Astrocyte (in vitro differentiated cells and primary cell): Measurements from ENCODE around the gene STT3B. TPM values are rescaled to one million over a fixed set of nuclear protein-coding genes. Genes with fewer than 3 reads are reported as not detected.

ENCODE experiments used
- DNase-seq: peaks from one replicate; pipeline ENCODE4 v3.0.0-alpha.2; 2010; ENCODE audit warnings: low read depth
- FAIRE-seq: peaks from 2 replicates; lab custom pipeline; 2011; peaks lifted over from hg19 to GRCh38; lab: Jason Lieb, UNC
- H2AFZ ChIP-seq: 2 replicates; pipeline ENCODE4 v1.6.0; 2012; ENCODE audit warnings: low read depth, low read length, inconsistent platforms
- H3K27ac ChIP-seq: 2 replicates; pipeline ENCODE4 v1.5.1; 2011; ENCODE audit warnings: low read depth, low read length, inconsistent platforms
- H3K27me3 ChIP-seq: 2 replicates; pipeline ENCODE4 v1.6.0; 2011; ENCODE audit warnings: low read length, inconsistent platforms; ENCODE audit not compliant: insufficient read depth
- H3K36me3 ChIP-seq: 2 replicates; pipeline ENCODE4 v1.5.1; 2011; ENCODE audit warnings: low read length, inconsistent platforms; ENCODE audit not compliant: insufficient read depth
- H3K4me1 ChIP-seq: 2 replicates; pipeline ENCODE4 v1.5.1; 2011; ENCODE audit warnings: low read length, inconsistent platforms; ENCODE audit not compliant: insufficient read depth
- H3K4me2 ChIP-seq: 2 replicates; pipeline ENCODE4 v1.6.0; 2012; ENCODE audit warnings: low read length, inconsistent platforms
- H3K4me3 ChIP-seq: 2 replicates; pipeline ENCODE4 v1.5.1; 2011; ENCODE audit warnings: low read depth, mild to moderate bottlenecking, low read length, inconsistent platforms; ENCODE audit not compliant: insufficient read depth
- H3K79me2 ChIP-seq: 2 replicates; pipeline ENCODE4 v1.6.0; 2012; ENCODE audit warnings: mild to moderate bottlenecking, low read length, inconsistent platforms; ENCODE audit not compliant: insufficient read depth
- H3K9ac ChIP-seq: 2 replicates; pipeline ENCODE4 v1.6.0; 2012; ENCODE audit warnings: mild to moderate bottlenecking, low read length, inconsistent platforms
- H3K9me3 ChIP-seq: 2 replicates; pipeline ENCODE4 v1.5.1; 2012; ENCODE audit warnings: low read depth, mild to moderate bottlenecking, low read length, inconsistent platforms; ENCODE audit not compliant: insufficient read depth
- H4K20me1 ChIP-seq: 2 replicates; pipeline ENCODE4 v1.6.0; 2012; ENCODE audit warnings: low read length, inconsistent platforms; ENCODE audit not compliant: insufficient read depth
- H3K27ac Mint-ChIP-seq: one replicate; pipeline ENCODE4 v1.8.0; 2021; ENCODE audit warnings: mild to moderate bottlenecking, mixed read lengths; ENCODE audit not compliant: unreplicated experiment
- H3K27me3 Mint-ChIP-seq: one replicate; pipeline ENCODE4 v1.8.0; 2021; ENCODE audit warnings: low read depth, mixed read lengths; ENCODE audit not compliant: unreplicated experiment
- H3K36me3 Mint-ChIP-seq: one replicate; pipeline ENCODE4 v1.8.0; 2021; ENCODE audit warnings: low read depth, mixed read lengths; ENCODE audit not compliant: unreplicated experiment
- H3K4me1 Mint-ChIP-seq: one replicate; pipeline ENCODE4 v1.8.0; 2021; ENCODE audit warnings: low read depth, mixed read lengths; ENCODE audit not compliant: unreplicated experiment
- H3K4me3 Mint-ChIP-seq: one replicate; pipeline ENCODE4 v1.8.0; 2021; ENCODE audit warnings: mild to moderate bottlenecking, moderate library complexity, mixed read lengths; ENCODE audit not compliant: unreplicated experiment
- H3K9me3 Mint-ChIP-seq: one replicate; pipeline ENCODE4 v1.8.0; 2021; ENCODE audit warnings: mild to moderate bottlenecking, mixed read lengths; ENCODE audit not compliant: unreplicated experiment
- EZH2 ChIP-seq: IDR thresholded peaks from 2 replicates; pipeline ENCODE4 v1.6.1; 2012; ENCODE audit warnings: mild to moderate bottlenecking, low read length, inconsistent platforms; ENCODE audit not compliant: insufficient read depth
- total RNA-seq: library from RNA; stranded (reverse); gene quantifications from 2 replicates; pipeline ENCODE4 v1.2.1, GENCODE V29; 2021
- TF ChIP-seq, protein P1 (sequence below): IDR thresholded peaks from 2 replicates; pipeline ENCODE4 v1.5.1; 2011; ENCODE audit warnings: low read depth, mild to moderate bottlenecking, inconsistent platforms, low read length, moderate library complexity; ENCODE audit not compliant: insufficient read depth

STT3B gene
- total RNA-seq, 1 donor from 2014 or later: 156 TPM

DNA sequence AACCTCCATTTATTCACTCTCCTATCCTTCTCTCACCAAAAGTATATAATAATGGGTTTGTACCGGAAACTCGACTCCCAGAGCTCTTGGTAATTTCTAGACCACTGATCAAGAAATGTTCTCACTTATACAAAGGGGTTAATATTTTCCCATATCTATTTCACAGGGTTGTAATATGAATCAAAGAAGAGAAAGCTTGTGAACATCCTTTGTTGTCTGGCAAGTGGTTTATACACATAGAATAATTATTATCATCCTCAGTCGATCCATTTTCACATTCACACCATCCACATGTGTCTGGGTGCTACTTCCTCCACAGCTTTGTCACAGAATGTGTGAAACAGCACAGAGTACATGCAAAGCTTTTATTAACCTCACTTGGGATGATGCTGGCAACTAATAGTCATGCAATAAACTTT lies 29.9 kb upstream of the STT3B start:
- H3K4me3 Mint-ChIP-seq: no peak overlapping the region
- no peaks in the 10 kb centered on the region for H3K9me3 Mint-ChIP-seq
- Histone ChIP-seq H2AFZ (no peak overlapping the region), H3K9me3 (no peaks in the 10 kb centered on the region), H3K4me1 (no peaks in the 10 kb centered on the region), H3K27ac (no peak overlapping the region), H3K4me3 (no peak overlapping the region), H3K79me2 (no peaks in the 10 kb centered on the region), H4K20me1 (no peaks in the 10 kb centered on the region), H3K27me3 (peaks cover 8% of the 10 kb centered on the region), H3K9ac (no peak overlapping the region), H3K36me3 (no peaks in the 10 kb centered on the region), H3K4me2 (no peak overlapping the region)
- TF ChIP-seq, protein P1, sequence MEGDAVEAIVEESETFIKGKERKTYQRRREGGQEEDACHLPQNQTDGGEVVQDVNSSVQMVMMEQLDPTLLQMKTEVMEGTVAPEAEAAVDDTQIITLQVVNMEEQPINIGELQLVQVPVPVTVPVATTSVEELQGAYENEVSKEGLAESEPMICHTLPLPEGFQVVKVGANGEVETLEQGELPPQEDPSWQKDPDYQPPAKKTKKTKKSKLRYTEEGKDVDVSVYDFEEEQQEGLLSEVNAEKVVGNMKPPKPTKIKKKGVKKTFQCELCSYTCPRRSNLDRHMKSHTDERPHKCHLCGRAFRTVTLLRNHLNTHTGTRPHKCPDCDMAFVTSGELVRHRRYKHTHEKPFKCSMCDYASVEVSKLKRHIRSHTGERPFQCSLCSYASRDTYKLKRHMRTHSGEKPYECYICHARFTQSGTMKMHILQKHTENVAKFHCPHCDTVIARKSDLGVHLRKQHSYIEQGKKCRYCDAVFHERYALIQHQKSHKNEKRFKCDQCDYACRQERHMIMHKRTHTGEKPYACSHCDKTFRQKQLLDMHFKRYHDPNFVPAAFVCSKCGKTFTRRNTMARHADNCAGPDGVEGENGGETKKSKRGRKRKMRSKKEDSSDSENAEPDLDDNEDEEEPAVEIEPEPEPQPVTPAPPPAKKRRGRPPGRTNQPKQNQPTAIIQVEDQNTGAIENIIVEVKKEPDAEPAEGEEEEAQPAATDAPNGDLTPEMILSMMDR: no peak
- no peak for TF ChIP-seq EZH2
- no peaks in the 10 kb centered on the region for H3K36me3 Mint-ChIP-seq
- FAIRE-seq: no peak
- H3K4me1 Mint-ChIP-seq: no peaks in the 10 kb centered on the region
- H3K27ac Mint-ChIP-seq: no peak overlapping the region
- H3K27me3 Mint-ChIP-seq: peaks cover 17% of the 10 kb centered on the region
- no peak for DNase-seq

DNA sequence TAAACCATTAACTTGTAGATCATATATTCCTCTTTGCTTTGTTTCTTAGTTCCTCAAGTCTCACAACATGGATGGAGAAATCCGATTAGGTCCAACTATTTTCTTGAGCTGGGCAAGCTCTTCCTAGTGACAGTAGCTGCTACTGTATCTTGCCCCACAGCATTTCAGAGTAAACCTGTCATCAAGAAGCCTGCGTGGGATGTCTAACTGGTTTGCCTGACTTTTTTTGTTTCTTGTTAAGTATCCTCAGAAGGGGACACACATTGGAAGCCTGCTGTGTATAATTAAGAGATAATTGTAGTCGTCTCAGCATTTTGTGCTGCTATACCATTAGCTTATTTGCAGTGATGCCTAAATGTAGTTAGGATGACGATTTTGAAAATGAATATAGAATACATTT lies 29.3 kb upstream of the STT3B start:
- Mint-ChIP-seq H3K4me3 (no peak overlapping the region), H3K27ac (no peak overlapping the region), H3K9me3 (no peaks in the 10 kb centered on the region), H3K4me1 (no peaks in the 10 kb centered on the region), H3K27me3 (peaks cover 19% of the 10 kb centered on the region), H3K36me3 (no peaks in the 10 kb centered on the region)
- Histone ChIP-seq H3K9me3 (no peaks in the 10 kb centered on the region), H3K27me3 (peaks cover 11% of the 10 kb centered on the region), H3K9ac (no peak overlapping the region), H3K4me1 (no peaks in the 10 kb centered on the region), H2AFZ (no peak overlapping the region), H3K79me2 (no peaks in the 10 kb centered on the region), H3K4me3 (no peak overlapping the region), H4K20me1 (no peaks in the 10 kb centered on the region), H3K4me2 (no peak overlapping the region), H3K27ac (no peak overlapping the region), H3K36me3 (no peaks in the 10 kb centered on the region)
- TF ChIP-seq, protein P1: no peak
- no peak for TF ChIP-seq EZH2
- FAIRE-seq (no peak), DNase-seq (no peak)

GRCh38 chr3:31504230-31504629 lies 28.5 kb upstream of the STT3B start:
- H4K20me1 ChIP-seq: no peaks in the 10 kb centered on the region
- no peak overlapping the region for H2AFZ ChIP-seq
- H3K9me3 Mint-ChIP-seq: no peaks in the 10 kb centered on the region
- H3K27ac ChIP-seq: no peak overlapping the region
- peak; percentile 52 for FAIRE-seq
- H3K4me3 ChIP-seq: no peak overlapping the region
- no peaks in the 10 kb centered on the region for H3K36me3 Mint-ChIP-seq
- no peaks in the 10 kb centered on the region for H3K9me3 ChIP-seq
- H3K27me3 ChIP-seq: peaks cover 16% of the 10 kb centered on the region
- no peaks in the 10 kb centered on the region for H3K4me1 ChIP-seq
- no peak overlapping the region for H3K4me2 ChIP-seq
- H3K4me3 Mint-ChIP-seq: no peak overlapping the region
- TF ChIP-seq, protein P1: no peak
- TF ChIP-seq EZH2: no peak
- H3K79me2 ChIP-seq: no peaks in the 10 kb centered on the region
- DNase-seq: no peak
- H3K36me3 ChIP-seq: no peaks in the 10 kb centered on the region
- H3K9ac ChIP-seq: no peak overlapping the region
- H3K27ac Mint-ChIP-seq: no peak overlapping the region
- H3K27me3 Mint-ChIP-seq: peaks cover 26% of the 10 kb centered on the region
- no peaks in the 10 kb centered on the region for H3K4me1 Mint-ChIP-seq
